Natural killer cell (primary cell): ENCODE results near the gene LYRM1. TPM values are rescaled to one million over a fixed set of nuclear protein-coding genes. Genes with fewer than 3 reads are reported as not detected.

ENCODE experiments used
- ATAC-seq, 3 donors: fragments of 150-1000 bp in 2 of 3; fragments of 200-7000 bp in 1 of 3; cut with Tn5 transposase; 1 replicate in 1 of 3; 2 replicates in 2 of 3; pipeline ENCODE4 v1.10.0; 2021; ENCODE audit warnings: mild to moderate bottlenecking in 2 of 3, moderate library complexity in 2 of 3
- DNase-seq, 2 donors: peaks; one replicate each; pipeline versions ENCODE4 v3.0.0 to v3.0.0-alpha.2; 2013 to 2021; ENCODE audit warnings: mixed read lengths in 1 of 2
- H3K27ac ChIP-seq: one replicate; pipeline ENCODE4 v1.5.1; 2013; ENCODE audit warnings: mild to moderate bottlenecking, low read length
- H3K27me3 ChIP-seq: one replicate; pipeline ENCODE4 v1.6.1; 2013; ENCODE audit warnings: low read length; ENCODE audit not compliant: control insufficient read depth, insufficient read depth
- H3K36me3 ChIP-seq: one replicate; pipeline ENCODE4 v1.6.1; 2013; ENCODE audit warnings: low read length; ENCODE audit not compliant: control insufficient read depth, insufficient read depth
- H3K4me1 ChIP-seq: one replicate; pipeline ENCODE4 v1.6.1; 2013; ENCODE audit warnings: low read length; ENCODE audit not compliant: control insufficient read depth, insufficient read depth
- H3K4me3 ChIP-seq: one replicate; pipeline ENCODE4 v1.5.1; 2013; ENCODE audit warnings: low read length
- H3K9me3 ChIP-seq: one replicate; pipeline ENCODE4 v1.6.1; 2013; ENCODE audit warnings: low read length; ENCODE audit not compliant: control insufficient read depth, insufficient read depth
- H3K27ac Mint-ChIP-seq, 2 donors: one replicate each; pipeline ENCODE4 v1.8.0; 2022; ENCODE audit warnings: mild to moderate bottlenecking in 2 of 2, mixed read lengths in 2 of 2, moderate library complexity in 1 of 2
- H3K27me3 Mint-ChIP-seq, 2 donors: one replicate each; pipeline ENCODE4 v1.8.0; 2022; ENCODE audit warnings: low read depth in 2 of 2, mixed read lengths in 2 of 2
- H3K36me3 Mint-ChIP-seq: one replicate; pipeline ENCODE4 v1.8.0; 2022; ENCODE audit warnings: mixed read lengths
- H3K4me1 Mint-ChIP-seq, 2 donors: one replicate each; pipeline ENCODE4 v1.8.0; 2022; ENCODE audit warnings: mixed read lengths in 2 of 2
- H3K4me3 Mint-ChIP-seq: one replicate; pipeline ENCODE4 v1.8.0; 2022; ENCODE audit warnings: mild to moderate bottlenecking, moderate library complexity, mixed read lengths
- H3K9me3 Mint-ChIP-seq, 2 donors: one replicate each; pipeline ENCODE4 v1.8.0; 2022; ENCODE audit warnings: mixed read lengths in 2 of 2
- WGBS: methylation state at CpG from one replicate; pipeline ENCODE4 v1.1.7; 2013; ENCODE audit warnings: missing lambda C conversion rate; ENCODE audit not compliant: insufficient coverage; 5-methylcytosine and 5-hydroxymethylcytosine counted together
- intact Hi-C: fragments of 100-400 bp; cut with micrococcal nuclease; formaldehyde crosslinking; loops from one replicate; pipeline ENCODE4 v1.14.2; 2022
- total RNA-seq, 4 donors: library from RNA; stranded (reverse); fragments of 120-200 nt in 1 of 4; gene quantifications; one replicate each; pipeline versions ENCODE4 v1.2.3 to v1.2.4, GENCODE V29; 2013 to 2022
- TF ChIP-seq, protein P1 (sequence below): fragments of 200-600 bp; IDR thresholded peaks from one replicate; pipeline ENCODE4 v1.8.0; 2022; ENCODE audit warnings: antibody characterized with exemption

Gene LYRM1
- total RNA-seq, 3 donors from 2014 or later (not counting 1 experiment from before 2014, with no cell fraction given): 15.3 to 25.7 (median 17.2) TPM

DNA sequence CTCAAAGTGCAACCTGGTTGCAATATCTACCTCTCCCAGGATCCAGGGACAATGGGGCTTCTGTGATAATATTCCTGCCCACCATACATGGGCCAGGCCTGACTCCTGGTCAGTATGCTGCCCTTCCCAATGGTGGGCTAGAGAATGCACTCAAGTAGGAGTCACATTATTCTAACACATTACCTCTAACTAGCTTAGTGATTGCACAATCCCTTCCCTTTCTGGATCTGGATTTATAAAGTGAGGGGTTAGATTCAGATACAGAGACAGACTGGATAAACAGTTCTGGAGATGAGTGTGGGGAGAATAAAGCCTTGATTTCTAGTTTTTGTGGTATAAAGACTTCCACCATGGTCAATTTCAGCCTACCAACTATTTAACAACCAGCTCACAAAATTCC lies 33.0 kb downstream of the LYRM1 start:
- ATAC-seq (no peak), DNase-seq (no peak)
- intact Hi-C loops: no loop called here
- Mint-ChIP-seq H3K4me1 (no peaks in the 10 kb centered on the region), H3K9me3 (no peaks in the 10 kb centered on the region), H3K36me3 (no peaks in the 10 kb centered on the region), H3K4me3 (no peak overlapping the region), H3K27ac (no peak overlapping the region), H3K27me3 (peaks cover 0 to 8% of the 10 kb centered on the region in 2 donors)
- TF ChIP-seq, protein P1, sequence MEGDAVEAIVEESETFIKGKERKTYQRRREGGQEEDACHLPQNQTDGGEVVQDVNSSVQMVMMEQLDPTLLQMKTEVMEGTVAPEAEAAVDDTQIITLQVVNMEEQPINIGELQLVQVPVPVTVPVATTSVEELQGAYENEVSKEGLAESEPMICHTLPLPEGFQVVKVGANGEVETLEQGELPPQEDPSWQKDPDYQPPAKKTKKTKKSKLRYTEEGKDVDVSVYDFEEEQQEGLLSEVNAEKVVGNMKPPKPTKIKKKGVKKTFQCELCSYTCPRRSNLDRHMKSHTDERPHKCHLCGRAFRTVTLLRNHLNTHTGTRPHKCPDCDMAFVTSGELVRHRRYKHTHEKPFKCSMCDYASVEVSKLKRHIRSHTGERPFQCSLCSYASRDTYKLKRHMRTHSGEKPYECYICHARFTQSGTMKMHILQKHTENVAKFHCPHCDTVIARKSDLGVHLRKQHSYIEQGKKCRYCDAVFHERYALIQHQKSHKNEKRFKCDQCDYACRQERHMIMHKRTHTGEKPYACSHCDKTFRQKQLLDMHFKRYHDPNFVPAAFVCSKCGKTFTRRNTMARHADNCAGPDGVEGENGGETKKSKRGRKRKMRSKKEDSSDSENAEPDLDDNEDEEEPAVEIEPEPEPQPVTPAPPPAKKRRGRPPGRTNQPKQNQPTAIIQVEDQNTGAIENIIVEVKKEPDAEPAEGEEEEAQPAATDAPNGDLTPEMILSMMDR: no peak
- H3K36me3 ChIP-seq: no peaks in the 10 kb centered on the region
- no peaks in the 10 kb centered on the region for H3K9me3 ChIP-seq
- H3K27me3 ChIP-seq: no peaks in the 10 kb centered on the region
- no peak overlapping the region for H3K4me3 ChIP-seq
- H3K27ac ChIP-seq: no peak overlapping the region
- H3K4me1 ChIP-seq: no peaks in the 10 kb centered on the region

DNA sequence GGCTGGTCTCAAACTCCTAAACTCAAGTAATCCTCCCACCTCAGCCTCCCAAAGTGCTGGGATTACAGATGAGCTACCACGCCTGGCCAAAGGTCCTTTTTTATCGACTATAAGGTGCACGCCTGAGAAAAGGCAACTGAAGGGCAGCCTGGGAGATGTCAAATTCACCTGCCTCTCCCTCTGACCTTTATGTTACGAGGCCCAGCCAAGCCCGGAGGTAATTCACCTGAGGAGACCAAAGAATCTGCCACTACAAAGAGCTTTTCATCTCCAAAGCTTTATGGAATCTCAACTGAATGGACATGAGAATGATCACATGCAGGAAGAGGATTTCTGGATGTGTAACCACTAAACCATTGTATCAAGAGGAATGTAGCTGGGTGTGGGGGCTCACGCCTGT lies 37.2 kb downstream of the LYRM1 start:
- intact Hi-C loops: no loop called here
- Histone ChIP-seq H3K4me1 (peaks cover 6% of the 10 kb centered on the region), H3K27ac (no peak overlapping the region), H3K9me3 (no peaks in the 10 kb centered on the region), H3K36me3 (no peaks in the 10 kb centered on the region), H3K4me3 (no peak overlapping the region), H3K27me3 (no peaks in the 10 kb centered on the region)
- H3K27ac Mint-ChIP-seq: no peak overlapping the region
- H3K27me3 Mint-ChIP-seq: peaks cover 0 to 8% of the 10 kb centered on the region in 2 donors
- H3K4me3 Mint-ChIP-seq: no peak overlapping the region
- H3K9me3 Mint-ChIP-seq: no peaks in the 10 kb centered on the region
- no peak for DNase-seq
- ATAC-seq: no peak
- peaks cover 8% of the 10 kb centered on the region in 2 donors for H3K4me1 Mint-ChIP-seq
- WGBS: 90% methylated on average over 6 of the region's 6 CpGs
- no peaks in the 10 kb centered on the region for H3K36me3 Mint-ChIP-seq
- TF ChIP-seq, protein P1: no peak

DNA sequence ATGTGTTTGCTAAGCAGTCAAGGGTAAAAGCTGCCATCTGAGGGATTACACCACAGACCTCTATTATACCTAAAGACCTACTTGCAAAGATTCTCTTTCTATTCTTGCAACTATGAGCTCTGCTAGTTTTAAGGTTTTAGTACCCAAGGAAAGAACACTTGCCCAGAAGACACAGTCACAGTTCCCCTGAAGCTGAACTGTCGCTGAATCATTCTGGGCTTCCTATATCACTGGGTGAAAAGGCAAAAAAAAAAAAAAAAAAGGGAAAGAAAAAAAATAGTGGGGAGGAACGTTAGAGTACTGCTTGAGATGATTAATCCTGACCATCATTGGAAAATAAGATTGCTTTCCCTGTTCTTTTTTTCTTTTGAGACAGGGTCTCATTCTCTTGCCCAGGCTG lies 37.9 kb downstream of the LYRM1 start:
- H3K27me3 ChIP-seq: no peaks in the 10 kb centered on the region
- Mint-ChIP-seq H3K27ac (no peak overlapping the region), H3K36me3 (no peaks in the 10 kb centered on the region), H3K27me3 (peaks cover 0 to 8% of the 10 kb centered on the region in 2 donors), H3K4me1 (peaks cover 8% of the 10 kb centered on the region in 2 donors), H3K9me3 (no peaks in the 10 kb centered on the region), H3K4me3 (no peak overlapping the region)
- 20% methylated on average over 1 of the region's 2 CpGs for WGBS
- H3K4me1 ChIP-seq: peaks cover 6% of the 10 kb centered on the region
- no peaks in the 10 kb centered on the region for H3K9me3 ChIP-seq
- no peaks in the 10 kb centered on the region for H3K36me3 ChIP-seq
- TF ChIP-seq, protein P1: no peak
- DNase-seq: no peak
- intact Hi-C loops: no loop called here
- H3K27ac ChIP-seq: no peak overlapping the region
- no peak for ATAC-seq
- no peak overlapping the region for H3K4me3 ChIP-seq

DNA sequence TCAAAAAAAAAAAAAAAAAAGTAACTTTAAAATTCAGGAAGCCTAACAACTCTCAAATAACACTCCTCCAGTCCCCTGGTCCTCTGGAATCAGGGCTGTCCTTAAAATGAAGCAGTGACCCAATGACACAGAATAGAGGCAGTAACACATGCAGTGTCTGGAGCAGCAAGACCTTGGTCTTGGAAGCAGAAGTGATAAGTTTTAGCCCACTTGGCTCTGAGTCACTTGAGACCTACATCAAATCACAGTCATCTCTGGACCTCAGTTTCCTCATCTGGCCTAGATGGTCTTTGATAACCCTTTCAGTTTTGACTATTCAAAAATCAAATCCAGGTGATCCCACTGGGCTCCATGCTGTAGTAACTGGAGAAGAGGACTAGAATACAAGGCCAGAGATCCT lies 39.0 kb downstream of the LYRM1 start:
- H3K27ac Mint-ChIP-seq: no peak overlapping the region
- DNase-seq (no peak), ATAC-seq (no peak)
- H3K36me3 ChIP-seq: no peaks in the 10 kb centered on the region
- no peak overlapping the region for H3K27ac ChIP-seq
- intact Hi-C loops: no loop called here
- TF ChIP-seq, protein P1: no peak
- H3K27me3 ChIP-seq: no peaks in the 10 kb centered on the region
- no peak overlapping the region for H3K4me3 ChIP-seq
- H3K9me3 Mint-ChIP-seq: no peaks in the 10 kb centered on the region
- H3K27me3 Mint-ChIP-seq: peaks cover 0 to 8% of the 10 kb centered on the region in 2 donors
- H3K9me3 ChIP-seq: no peaks in the 10 kb centered on the region
- no peaks in the 10 kb centered on the region for H3K36me3 Mint-ChIP-seq
- peaks cover 8% of the 10 kb centered on the region in 2 donors for H3K4me1 Mint-ChIP-seq
- H3K4me1 ChIP-seq: peaks cover 6% of the 10 kb centered on the region
- no peak overlapping the region for H3K4me3 Mint-ChIP-seq
